ENCODE data around the gene CDK11A. TPM values are rescaled to one million over a fixed set of nuclear protein-coding genes. Genes with fewer than 3 reads are reported as not detected.
"Not testable (repeated sequence)": the region's sequence is repeated elsewhere in the genome, so short reads cannot be mapped to it uniquely, and the experiment has no call there.

The CDK11A gene
- total RNA-seq, 1 donor from 2014 or later: 11.7 TPM

DNA sequence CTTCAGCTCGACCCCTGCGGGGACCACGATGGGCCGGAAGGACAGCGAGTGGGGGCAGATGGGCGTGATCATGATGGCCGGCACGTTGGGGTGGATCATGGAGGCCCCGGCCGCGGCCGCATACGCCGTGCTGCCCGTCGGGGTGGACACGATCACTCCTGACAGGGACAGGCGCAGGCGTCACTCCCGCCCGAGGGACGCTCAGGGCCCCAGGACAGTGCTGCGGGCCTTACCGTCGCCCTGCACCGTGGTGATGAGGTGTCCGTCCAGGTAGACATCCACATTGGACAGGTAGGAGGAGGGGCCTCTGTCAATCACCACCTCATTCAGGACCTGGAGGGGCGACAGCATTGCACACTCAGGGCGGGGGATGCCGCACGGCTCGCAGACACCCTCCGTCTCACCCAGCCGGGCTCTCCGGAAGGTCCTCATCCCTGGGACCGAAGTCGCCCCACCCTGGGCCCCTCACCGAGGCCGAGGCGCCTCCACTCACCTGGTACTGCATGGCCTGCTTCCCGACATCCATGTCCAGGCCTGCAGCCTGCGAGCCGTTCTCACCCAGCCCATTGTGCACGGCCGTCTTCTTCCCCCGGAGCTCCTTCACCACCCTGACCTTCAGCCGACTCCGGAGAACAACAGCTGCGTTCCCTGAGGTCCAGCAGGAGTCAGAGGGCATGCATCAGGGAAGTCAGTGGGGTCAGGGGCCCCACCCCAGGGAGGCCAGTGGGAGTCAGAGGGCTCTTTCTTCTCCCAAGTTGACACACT, 30.1 kb upstream of the CDK11A start:
- DNase-seq: no peak

DNA sequence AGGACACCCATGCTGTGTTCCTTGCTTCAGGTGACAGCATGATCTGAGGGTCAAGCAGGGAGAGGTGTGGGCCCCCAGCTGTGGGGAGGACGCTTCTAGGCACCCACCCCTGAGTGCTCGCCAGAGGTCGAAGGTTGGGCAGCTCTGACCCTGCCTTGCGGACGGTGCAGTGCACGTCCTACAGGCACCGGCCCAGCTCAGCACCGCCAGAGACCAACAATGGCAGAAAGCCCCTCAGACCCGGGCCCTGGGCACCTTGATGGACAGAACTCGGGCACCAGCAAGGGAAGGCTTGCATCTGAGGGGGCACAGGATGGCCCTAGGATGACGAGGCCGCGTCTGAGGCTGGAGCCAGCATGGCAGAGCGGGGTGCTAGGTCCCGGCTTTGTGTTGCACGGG, 29.4 kb upstream of the CDK11A start:
- no peak for DNase-seq

DNA sequence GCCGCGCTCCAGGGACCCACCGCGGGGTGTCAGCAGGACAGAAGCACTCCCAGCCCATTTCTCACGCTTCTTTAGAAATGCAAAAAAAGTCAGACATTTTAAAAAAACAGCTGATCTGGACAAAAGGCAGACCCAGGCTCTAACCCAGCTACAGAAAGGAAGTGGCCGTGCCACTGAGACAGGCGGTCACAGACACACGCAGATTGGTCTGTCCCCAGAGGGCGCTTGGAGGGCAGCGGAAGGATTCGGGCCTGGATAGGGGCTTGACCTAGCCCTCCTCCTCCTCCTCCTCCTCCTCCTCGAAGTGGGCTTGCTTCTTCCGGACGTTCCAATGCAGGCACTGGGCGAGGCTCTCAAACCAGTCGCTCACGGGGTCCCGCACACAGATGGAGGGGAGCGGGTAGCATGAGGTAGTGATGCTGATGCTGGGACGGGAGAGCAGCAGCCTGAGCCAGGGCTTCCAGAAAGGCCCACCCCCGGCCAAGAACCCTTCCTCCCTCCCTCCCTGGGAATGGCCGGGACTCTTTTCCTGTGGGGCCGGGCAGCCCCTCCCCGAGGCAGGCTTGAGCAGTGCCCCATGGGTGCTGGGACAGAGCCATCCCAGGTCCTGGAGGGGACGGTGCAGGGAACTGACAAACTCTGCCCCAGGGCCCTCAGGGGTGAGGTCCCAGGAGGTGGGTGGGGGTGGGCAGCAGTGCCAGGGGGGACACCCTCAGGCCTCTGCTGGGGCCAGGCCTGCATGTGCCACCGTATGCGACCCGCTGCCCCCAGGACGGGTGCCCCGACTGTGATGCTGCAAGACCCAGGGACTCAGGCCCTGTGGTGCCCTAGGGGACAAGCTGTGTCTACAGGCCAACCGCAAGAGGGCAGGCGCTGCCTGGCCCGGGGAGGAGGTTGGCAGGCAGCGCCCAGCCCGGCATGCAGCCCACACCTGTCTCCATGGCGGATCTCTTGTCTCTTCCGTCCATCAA, 28.8 kb upstream of the CDK11A start:
- no peak for DNase-seq

DNA sequence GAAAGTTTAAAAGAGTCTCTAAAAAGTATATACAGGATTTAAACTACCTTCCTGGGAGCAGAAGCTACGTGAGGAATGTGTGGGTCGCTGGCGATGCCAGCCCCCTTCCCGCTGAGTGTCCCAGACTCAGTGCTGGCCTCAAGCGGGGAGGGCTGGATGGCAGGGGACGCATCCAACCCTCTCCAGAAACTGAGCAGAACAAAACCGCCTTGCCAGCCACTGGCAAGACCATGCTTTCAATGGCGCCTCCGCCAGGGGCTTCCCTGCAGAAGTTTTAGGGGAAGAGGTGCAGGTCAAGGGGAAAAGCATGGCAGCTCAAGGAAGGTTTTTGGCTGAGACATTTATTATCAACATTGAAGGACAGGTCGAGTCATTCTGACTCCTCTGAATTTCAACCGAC, 28.0 kb upstream of the CDK11A start:
- DNase-seq: no peak

DNA sequence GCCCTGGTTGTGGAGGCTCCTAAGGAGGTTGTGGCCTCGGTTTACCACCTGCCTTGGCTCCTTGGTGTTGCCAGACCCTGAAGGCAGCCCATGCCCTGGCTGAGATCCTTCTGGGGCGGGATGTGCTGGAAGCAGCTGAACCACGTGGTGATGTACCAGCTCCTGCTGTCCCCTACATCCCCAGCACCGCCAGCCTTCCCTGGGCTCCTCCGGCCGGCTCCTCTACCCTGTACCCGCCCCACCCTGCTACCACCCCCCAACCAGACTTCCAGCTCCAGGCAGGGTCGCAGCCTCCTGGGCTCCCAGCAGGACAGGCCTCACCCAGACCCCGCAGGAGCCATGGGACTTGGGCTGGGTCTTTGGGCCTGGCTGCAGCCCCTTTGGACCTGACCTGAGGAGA, 25.8 kb upstream of the CDK11A start:
- DNase-seq: not testable (repeated sequence)

DNA sequence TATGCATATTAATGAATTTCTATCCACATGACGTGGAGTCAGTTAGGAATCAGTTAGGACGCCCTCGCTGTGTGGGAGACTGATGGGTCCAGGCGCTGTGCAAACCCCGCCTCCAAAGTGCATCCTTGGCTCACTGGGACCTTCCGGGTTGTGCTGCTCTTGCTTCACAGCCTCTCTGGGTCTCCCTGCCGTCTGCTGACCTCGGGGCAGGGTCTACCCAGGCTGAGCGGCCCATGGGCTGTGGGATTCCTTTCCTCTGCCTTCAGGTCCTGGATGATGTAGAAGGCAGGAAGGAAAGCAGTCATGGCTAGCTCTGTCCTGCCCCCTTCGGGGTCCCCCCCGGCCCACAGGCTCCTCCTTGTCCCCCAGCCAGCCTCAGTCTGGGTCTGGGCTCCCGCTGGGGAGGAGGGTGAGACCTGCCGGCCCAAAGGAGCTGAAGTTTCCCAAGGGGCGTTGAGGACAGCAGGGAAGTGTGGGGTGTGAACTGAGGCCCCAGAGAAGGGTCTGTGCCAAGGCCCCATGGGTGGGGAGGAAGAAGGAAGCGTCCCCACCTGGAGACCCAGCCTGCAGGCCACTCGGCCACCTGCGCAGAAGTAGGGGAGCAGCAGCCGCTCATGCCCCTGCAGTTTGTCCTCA, 24.6 kb upstream of the CDK11A start:
- no peak for DNase-seq

DNA sequence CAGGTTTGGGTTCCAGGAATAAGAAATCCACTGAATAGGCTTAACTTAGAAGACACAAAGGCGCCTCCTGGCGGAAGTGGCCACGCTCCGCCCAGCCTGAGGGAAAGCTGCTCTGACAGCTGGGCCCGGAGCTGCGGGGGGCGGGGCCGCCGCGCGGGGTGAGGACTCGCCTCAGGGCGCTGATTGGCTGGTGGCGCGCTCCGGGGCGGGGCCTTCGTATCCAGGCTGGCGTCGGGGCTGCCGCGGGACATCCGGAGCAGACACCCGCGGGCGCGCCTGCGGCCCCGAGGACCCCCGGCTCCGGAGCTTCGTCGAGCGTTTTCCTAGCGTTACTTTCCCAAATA, 22.4 kb upstream of the CDK11A start:
- DNase-seq: not testable (repeated sequence)

DNA sequence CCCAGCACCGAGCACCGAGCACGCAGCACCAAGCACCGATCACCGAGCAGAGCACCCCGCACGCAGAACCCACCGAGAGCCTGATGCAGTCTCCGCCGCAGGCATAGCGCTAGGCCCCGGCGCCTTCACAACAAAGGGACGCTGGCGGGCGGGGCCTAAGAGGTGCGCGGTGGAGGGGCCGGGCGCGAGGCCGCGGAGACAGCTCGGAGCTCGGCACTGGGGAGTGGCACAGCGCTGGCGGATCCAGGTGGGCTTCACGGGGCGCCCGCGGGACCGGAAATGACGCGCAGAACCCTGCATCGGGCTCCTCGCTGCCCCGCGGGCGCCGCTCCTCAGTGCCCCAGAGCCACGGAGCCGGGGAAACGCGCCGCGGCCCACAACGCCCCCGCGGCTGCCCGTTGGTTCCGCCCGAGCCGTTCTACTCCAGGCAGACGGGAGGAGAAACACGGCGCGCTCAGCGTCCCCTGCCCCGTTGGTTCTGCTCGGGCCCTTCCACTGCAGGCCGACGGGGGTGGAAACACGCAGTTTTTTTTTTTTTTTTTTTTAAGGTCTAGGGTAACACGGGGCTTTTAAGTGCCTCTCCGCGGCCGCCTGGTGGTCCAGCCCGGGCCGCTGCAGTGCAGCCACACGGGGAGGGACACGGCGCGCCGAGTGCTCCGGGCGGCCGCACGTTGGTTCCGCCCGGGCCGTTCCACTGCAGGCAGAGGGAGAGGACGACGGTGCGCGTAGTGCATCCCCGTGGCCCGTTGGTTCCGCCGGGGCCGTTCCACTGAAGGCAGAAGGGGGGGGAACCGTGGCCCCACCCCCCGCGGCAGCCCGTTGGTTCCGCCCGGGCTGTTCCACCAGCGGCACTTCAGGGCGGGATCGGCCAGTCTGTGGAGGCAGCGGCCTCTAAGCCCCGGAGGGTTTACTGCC, 21.8 kb upstream of the CDK11A start:
- DNase-seq: peak; percentile 45

DNA sequence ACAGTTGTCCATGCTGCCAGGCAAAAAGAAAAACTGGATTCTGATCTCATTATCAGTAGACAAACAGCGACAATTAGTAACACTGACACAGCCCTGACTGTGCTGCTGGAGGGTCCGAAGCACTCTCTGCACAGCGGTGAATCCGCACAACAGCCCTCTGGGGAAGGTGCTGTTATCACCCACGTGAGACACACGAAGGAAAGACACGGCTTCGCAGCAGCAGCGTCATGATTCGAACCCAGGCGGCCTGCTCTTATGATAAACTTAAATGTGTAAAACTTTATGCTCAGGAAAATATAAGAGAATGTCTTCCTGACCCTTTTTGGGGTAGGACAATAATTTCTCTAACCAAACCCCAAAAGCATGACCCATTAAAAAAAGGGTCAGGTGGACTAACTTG, 18.4 kb upstream of the CDK11A start:
- not testable (repeated sequence) for DNase-seq

DNA sequence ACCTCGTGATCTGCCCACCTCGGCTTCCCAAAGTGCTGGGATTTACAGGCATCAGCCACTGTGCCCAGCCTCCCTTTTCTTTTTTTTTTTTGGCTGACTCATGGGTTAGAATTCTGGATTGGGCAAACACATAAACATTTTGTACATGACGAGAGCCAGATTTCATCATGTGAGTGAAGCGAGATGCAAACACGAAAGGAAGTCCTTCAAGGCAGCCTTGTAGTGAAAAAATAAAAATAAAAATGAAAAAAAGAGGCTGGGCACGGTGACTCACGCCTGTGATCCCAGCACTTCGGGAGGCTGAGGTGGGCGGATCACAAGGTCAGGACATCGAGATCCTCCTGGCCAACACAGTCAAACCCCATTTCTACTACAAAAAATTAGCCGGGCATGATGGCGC, 16.9 kb upstream of the CDK11A start:
- peak; percentile 71 for DNase-seq

DNA sequence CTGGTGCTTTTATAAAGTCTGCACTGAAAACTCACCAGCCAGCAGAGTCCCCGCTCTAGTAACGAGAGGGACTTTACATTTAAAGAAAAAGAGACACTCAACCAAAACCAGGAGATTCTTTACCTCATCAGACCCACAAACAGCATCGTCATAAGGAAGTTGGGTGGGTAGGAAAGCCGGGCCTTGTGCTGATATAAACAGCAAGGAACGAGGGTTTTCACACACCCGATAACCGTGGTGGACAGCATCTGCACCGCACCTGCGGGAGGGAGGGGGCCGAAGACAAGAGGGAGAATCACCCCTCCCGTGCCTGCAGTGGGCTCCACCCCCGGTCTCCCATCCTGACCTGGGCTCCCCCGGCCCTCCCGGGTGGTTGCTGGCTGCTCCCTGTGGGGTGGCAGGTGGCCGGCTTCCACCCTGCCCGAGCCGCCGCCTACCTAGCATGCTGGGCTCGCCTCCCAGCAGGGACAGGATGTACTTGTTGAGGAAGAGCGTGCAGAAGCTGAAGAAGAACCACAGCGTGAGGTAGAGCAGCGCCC, 14.7 kb upstream of the CDK11A start:
- DNase-seq: not testable (repeated sequence)

DNA sequence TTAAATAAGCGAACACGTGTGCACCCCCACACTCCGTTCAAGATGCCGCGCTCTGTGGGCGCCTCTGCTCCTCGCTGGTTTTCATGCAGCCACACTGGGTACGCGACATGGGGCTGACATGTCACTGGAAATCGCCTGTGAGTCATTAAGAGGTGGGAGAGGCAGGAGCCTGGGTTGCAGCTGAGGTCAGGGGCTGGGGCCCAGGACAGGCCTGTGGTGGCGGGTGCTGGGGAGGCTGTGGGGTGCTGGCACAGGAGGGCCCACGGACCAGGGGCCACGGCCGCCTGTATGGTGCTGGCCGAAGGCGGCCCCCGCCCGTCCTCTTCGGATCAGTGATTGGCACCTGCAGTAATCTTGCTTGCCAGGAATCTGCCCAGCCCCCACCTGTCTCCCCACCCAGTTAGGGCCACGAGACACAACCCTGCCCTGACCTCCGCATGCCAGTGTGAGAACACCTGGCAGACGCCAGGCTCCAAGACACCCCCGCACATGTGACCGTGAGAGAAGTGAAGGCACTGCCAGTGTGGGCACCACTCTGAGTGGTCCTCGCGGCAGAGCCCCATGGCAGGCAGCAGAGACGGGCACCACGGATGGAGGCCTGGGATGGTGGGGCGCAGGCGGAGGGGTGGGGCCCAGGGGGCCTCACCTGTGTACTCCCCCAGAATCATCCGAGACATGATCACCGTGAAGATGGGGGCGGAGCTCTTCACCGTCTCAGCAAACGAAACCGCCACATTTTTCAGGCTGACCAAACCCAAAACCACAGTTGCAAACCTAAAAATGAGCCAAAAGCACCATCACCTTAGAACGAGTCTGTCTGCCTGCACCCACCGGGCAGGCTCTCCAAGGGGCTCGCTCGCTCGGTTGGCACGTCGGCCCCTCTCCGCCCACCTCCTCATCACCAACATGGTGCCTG, 13.8 kb upstream of the CDK11A start:
- DNase-seq: not testable (repeated sequence)

DNA sequence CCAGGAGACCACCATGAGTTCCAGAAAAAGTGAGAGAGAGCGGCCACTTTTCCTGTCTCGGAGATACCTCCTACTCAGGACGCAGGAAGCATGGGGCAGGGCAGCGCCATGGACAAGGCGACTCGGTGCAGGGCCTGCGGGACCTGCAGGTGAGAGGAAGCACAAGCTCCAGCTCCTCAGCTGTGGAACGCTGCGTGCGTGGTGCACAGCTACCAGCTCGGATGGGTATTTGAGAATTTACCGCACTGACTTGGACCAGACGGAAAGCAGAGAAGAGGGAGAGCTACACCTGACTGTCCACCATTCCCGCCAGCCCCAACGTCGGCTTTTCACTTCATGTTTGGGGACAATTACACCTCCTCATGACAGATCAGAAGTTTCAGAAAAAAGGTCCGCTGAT, 8.2 kb upstream of the CDK11A start:
- DNase-seq: no peak

DNA sequence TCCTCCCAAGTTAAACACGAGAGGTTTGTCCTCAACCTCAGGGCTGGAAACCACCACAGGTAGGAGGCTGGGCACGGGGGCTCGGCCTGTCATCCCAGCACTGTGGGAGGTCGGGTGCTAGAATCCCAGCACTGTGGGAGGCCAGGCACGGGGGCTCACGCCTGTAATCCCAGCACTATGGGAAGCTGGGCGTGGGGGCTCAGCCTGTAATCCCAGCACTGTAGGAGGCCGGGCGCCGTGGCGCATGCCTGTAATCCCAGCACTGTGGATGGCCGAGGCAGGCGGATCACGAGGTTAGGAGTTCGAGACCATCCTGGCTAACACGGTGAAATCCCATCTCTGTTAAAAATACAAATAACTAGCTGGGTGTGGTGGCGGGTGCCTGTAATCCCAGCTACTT, 6.7 kb upstream of the CDK11A start:
- no peak for DNase-seq

DNA sequence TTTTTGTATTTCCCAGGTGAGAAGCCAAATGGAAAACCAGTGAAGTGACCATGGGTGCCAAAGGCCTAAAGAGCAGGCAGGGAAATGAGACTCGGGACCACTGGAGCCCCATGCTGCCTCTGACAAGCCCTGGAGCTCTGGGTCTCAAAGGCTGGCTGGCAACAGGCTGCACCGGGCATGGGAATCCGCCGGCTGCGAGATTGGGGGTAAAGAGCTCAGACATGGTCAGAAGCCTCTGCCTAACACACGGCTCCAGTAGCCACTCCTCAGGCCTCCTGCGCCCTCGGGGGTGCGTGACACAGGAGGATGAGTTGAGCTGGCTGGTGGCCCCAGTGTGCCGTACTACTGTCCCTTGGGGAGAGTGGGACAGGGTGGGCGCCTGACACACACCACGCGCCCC, 6.1 kb upstream of the CDK11A start:
- not testable (repeated sequence) for DNase-seq

DNA sequence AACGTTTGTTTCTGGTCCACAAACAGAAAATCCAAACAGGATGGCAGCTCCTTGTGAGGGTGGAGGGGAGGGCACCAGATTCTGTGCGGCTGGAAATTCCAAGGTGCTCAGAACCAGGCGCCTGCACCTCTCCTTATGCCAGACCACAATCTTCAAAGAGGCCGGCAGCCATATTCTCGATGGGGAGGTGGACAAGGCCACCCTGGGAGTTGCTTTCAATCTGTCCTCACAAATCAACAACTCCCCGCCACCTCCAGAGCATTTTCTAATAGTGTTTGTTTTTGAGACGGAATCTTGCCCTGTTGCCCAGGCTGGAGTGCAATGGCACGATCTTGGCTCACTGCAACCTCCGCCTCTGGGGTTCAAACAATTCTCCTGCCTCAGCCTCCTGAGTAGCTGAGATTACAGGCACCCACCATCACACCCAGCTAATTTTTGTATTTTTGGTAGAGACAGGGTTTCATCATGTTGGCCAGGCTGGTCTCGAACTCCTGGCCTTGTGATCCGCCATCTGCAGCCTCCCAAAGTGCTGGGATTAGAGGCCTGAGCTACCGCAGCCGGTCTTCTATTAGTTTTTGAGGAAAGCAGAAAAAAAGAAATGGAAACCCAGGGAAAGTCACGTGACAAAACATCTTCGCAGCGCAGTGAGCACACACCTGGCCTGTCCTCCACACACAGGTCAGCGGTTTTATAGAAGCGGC, 5.1 kb upstream of the CDK11A start:
- DNase-seq: not testable (repeated sequence)

DNA sequence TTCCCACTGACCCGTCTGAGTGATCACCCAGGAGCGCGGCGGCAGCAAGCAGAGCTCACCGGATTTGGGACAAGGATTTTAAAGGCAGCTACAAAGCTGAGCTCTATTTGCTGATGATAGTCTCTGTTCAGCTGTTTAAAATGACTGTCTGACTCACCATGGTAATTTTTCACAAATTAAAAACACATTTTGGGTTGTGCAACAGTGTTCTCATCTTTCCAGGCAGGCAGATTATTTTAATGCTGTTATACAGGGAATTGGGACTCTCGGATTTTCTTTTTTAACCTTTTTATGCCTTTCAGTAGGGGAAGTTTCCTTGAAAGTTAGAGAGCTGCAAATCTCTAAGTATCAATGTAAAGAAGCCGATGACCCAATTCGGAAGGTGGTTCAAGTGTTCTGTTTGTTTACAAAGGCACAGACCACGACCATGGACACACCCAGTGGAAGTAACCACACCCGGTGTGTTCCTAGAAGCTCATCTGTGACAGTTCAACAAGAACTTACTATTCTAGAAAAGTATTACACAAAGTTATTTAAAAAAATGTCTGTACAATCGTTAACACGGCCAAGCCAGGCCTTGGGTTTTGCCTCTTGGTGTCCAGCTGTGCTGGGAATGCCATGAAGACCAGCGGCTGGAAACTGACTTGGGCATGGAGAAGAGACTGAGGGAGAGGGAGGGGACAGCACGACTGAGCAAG, 4.3 kb upstream of the CDK11A start:
- not testable (repeated sequence) for DNase-seq

DNA sequence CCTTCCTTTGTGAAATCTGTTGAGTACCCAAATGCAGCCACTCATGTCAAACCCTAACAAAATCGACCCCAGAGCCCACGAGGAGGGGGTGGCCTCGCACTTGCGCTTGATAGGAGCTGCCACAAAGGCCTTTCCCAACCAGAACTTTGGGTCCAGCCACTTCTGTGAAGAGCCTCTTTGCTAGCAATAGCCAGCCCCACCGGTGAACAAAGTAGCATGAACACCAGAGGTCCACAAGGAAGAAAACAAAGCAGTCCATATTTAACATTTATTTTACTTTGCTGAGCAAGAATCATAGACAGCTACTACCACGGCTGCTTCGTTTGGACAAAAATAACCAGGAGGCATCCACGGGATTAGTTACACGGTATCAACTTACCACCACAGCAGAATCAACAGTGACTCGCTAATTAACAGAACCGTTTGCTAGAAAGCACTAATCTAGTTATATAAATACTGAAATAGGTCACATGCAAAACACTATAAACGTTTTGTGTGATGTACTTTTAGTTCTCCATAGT, 3.0 kb upstream of the CDK11A start:
- DNase-seq: not testable (repeated sequence)

DNA sequence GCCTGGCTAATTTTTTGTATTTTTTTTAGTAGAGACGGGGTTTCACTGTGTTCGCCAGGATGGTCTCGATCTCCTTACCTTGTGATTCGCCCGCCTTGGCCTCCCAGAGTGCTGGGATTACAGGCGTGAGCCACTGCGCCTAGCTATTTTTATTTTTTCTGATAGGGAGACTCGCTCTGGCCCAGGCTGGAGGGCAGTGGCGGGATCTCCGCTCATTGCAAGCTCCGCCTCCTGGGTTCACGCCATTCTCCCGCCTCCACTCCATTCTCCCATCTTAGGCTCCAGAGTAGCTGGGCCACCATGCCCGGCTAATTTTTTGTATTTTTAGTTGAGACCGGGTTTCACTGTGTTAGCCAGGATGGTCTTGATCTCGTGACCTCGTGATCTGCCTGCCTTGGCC, 1.9 kb upstream of the CDK11A start:
- DNase-seq: not testable (repeated sequence)

Measured in dermis blood vessel endothelial cell (primary cell).